Fibroblast of skin of right biceps (primary cell): ENCODE data around the gene NBPF11.
"Not testable (repeated sequence)": the region's sequence is repeated elsewhere in the genome, so short reads cannot be mapped to it uniquely, and the experiment has no call there.

Experiments used
- DNase-seq: peaks from one replicate; pipeline ENCODE4 v3.0.0-alpha.2; 2013

The NBPF11 gene

DNA sequence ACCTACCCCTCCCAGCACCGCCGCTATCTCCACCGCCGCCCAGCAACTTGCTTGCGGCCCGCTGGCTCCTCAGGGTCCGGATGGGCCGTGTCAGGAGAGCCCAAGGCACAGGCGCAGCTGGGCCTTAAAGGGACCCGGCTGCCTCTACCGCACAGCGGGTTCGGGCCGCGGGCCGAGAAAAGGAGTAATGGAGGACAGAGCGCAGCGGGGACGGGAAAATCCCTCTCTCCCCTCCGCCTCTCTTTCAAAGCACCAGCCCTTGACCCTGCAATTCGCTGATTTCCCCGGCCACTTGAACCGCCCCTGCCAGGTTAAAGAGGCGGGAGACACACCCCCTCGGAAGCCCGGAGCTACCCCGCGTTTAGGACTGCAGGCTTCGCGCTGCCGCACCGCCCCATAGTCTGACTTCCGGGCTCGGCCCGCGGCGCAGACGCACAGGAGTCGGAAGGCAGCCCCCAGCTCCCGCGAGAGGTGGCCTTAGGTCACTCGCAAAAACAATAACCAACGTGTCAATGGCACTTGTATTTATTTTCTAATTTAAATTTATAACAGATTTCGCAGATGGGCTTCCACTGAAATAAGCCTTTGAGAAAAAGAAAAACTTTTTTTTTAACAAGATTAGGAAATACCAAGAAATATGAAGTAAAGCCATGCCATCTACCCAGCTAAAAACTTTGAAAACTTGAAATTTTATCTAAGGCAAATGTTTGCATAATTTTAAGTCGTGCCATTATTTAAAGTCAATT is at the start of gene NBPF11:
Gene NBPF11, minus strand, starts transcription at position 371 of the 746 bp plus-strand sequence. CDS start 25,278 bp downstream, outside the sequence.
- peak; percentile 83 for DNase-seq

DNA sequence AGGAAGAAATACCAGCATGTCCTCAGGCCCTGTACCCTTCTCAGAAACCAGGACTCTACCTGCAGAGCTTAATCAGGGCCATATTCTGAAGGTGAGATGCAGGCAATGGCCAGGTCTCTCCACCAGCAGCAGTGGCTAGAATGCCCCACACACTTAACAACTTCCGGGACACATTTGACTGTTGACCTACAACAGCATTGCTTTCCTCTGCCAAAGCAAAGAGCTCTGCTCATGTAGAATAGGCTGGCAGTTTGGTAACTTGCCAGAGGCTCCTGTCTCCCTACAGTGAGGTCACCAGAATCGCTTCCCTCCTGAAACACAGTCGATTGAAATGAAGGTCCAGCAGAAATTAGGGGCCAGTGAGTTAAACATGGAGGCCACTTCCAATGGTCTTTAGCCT is 45.3 kb upstream of the NBPF11 start:
- DNase-seq = not testable (repeated sequence)

- DNase-seq = not testable (repeated sequence)
Measured at GRCh38 chr1:148196949-148197348, 44.9 kb upstream of the NBPF11 start.

DNA sequence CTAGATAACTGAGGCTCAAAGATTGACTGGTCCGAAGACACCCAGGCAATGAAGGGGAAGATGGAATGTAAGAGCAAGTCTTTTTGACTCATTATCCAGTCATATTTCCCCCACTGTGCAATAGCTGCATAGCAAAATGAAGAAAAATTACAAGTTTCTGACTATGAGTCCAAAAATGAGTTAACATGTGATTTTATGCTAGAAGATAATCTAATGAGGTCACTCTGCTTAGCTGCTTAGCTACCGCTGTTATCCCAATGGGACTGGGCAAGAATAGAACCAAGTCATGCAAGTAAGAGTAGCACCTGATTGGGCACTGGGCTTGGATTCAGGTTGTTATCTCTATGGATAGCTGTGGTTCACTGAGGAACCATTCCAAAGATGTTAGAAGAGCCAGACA is 43.0 kb upstream of the NBPF11 start:
- DNase-seq = not testable (repeated sequence)

DNA sequence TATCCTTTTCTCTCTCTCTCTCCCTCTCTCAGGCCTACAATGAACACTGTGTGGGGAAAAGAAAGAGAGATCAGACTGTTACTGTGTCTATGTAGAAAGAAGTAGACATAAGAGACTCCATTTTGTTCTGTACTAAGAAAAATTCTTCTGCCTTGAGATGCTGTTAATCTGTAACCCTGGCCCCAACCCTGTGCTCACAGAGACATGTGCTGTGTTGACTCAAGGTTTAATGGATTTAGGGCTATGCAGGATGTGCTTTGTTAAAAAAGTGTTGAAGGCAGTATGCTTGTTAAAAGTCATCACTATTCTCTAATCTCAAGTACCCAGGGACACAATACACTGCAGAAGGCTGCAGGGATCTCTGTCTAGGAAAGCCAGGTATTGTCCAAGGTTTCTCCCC is 36.7 kb upstream of the NBPF11 start:
- not testable (repeated sequence) for DNase-seq

GRCh38 chr1:148178682-148179081 is 26.6 kb upstream of the NBPF11 start:
- DNase-seq = not testable (repeated sequence)

GRCh38 chr1:148175414-148175813 is 23.3 kb upstream of the NBPF11 start:
- not testable (repeated sequence) for DNase-seq

- DNase-seq = not testable (repeated sequence)
Measured at GRCh38 chr1:148171995-148172394, 19.9 kb upstream of the NBPF11 start.

- DNase-seq = no peak
Measured at GRCh38 chr1:148166558-148167492, 14.7 kb upstream of the NBPF11 start.

DNA sequence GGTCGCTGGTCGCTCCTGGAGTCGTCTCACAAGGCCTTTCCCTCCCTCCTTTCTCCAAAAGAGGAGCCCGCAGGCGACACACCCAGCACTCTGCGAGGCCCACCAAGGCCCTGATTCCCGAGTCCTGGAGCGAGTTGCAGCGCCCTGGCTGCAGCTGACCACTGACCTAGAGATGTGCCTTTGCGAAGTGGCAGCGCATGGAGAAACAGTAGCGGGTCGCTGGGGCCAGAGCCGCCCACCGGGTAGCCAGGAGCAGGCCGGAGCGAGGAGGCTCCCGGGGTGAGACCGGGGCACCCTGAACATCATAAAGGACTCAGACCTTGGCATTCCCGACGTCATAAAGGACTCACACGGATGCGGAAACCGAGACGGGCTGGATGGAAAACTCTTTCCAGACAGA is 10.3 kb upstream of the NBPF11 start:
- DNase-seq = no peak

GRCh38 chr1:148161053-148161901 is 9.2 kb upstream of the NBPF11 start:
- no peak for DNase-seq

GRCh38 chr1:148160343-148161052 is 8.4 kb upstream of the NBPF11 start:
- DNase-seq = no peak

DNA sequence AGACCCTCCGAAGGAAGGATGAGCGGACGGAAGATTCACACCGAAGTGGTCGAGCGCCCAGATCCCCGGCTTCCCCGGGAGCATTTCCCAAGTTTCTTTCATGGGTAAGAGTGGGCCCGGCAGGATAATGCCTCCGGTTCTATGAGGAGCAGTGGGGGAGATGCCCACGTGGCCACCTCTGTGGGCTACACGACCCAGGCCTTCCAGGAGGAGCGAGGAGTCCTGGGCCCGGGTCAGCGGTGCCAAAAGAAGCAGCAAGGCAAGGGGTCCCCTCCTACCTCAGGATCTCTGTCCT is 7.9 kb upstream of the NBPF11 start:
- no peak for DNase-seq

GRCh38 chr1:148158341-148159003 is 6.4 kb upstream of the NBPF11 start:
- DNase-seq = no peak

DNA sequence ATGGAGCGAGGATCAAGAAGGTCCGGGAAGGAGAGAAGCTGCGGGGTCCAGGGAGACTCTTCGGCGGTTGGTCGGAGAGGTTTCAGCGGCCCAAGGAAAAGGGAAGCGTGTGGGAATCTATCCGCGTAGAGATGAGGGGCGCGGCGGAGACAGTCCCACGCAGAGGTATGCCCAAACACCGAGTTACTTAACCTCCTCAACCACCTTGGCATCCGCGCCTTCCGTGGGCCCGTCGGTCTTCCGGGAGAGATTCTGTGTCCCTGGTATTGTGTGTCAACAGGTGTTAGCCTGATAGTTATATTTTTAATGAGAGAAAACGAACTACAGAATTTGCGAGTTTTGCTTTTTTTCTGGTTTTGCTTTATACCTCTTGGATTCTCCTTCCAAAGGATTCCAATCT is 5.7 kb upstream of the NBPF11 start:
- DNase-seq = not testable (repeated sequence)

- not testable (repeated sequence) for DNase-seq
Measured at GRCh38 chr1:148155494-148156275, 3.6 kb upstream of the NBPF11 start.

DNA sequence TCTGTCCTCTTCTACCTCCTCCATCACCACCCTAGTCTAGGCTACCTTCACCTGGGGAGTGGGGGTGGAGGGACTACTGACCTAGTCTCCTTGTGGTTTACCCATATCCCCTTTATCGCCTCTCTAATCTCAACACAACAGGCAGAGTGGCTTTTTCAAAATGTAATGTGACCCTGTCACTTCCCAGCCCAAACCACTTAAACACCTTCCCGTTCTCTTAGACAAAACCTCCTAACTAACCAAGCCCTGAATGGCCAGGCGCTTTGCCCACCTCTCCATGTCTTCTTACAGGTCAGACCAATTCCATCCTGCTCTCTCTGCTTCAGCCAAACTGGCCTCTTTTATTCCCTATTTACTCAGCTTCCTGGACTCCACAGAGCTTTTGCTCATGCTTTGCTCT is 714 bp upstream of the NBPF11 start:
- not testable (repeated sequence) for DNase-seq

- DNase-seq = not testable (repeated sequence)
Measured at GRCh38 chr1:148151371-148151819, 686 bp downstream of the NBPF11 start.

- peak; percentile 40 for DNase-seq
Measured at GRCh38 chr1:148150945-148151344, 1.1 kb downstream of the NBPF11 start.

GRCh38 chr1:148150014-148150413 is 2.1 kb downstream of the NBPF11 start:
- DNase-seq = not testable (repeated sequence)
